Activated CD4-positive, alpha-beta T cell treated with anti-CD3 and anti-CD28 coated beads for 36 hours (primary cell): ENCODE data around the gene PKP3. TPM values are rescaled to one million over a fixed set of nuclear protein-coding genes. Genes with fewer than 3 reads are reported as not detected.

Source experiments
- ATAC-seq: fragments of 200-7000 bp; cut with Tn5 transposase; one replicate; pipeline ENCODE4 v1.10.0; 2021; ENCODE audit warnings: mild to moderate bottlenecking, moderate library complexity
- CTCF ChIA-PET: fragments of 350-600 bp; sonication (Branson Sonifier 250); formaldehyde crosslinking; loops from one replicate; lab custom pipeline; 2021; ENCODE audit warnings: antibody characterized with exemption; lab: Charles Lee
- POLR2A ChIA-PET: fragments of 350-600 bp; sonication (Branson Sonifier 250); formaldehyde crosslinking; loops from one replicate; lab custom pipeline; 2021; ENCODE audit warnings: antibody characterized with exemption, inconsistent platforms; lab: Charles Lee
- DNase-seq: peaks from one replicate; pipeline ENCODE4 v3.0.0-alpha.2; 2020
- H3K27ac Mint-ChIP-seq: one replicate; pipeline ENCODE4 v1.8.0; 2021; ENCODE audit warnings: mixed read lengths
- H3K27me3 Mint-ChIP-seq: one replicate; pipeline ENCODE4 v1.8.0; 2021; ENCODE audit warnings: mixed read lengths
- H3K36me3 Mint-ChIP-seq: one replicate; pipeline ENCODE4 v1.8.0; 2021; ENCODE audit warnings: low read depth, mixed read lengths
- H3K4me1 Mint-ChIP-seq: one replicate; pipeline ENCODE4 v1.8.0; 2021; ENCODE audit warnings: mixed read lengths
- H3K4me3 Mint-ChIP-seq: one replicate; pipeline ENCODE4 v1.8.0; 2021; ENCODE audit warnings: mild to moderate bottlenecking, moderate library complexity, mixed read lengths
- H3K9me3 Mint-ChIP-seq: one replicate; pipeline ENCODE4 v1.8.0; 2021; ENCODE audit warnings: low read depth, mixed read lengths
- intact Hi-C, 2 experiments: fragments of 100-400 bp; cut with DNase I in 1 of 2; cut with micrococcal nuclease in 1 of 2; formaldehyde crosslinking; loops; one replicate each; pipeline versions ENCODE4 v1.14.2 to v1.15.1; 2022 to 2024; cut with DNase I, micrococcal nuclease
- total RNA-seq, 2 experiments: library from RNA; stranded (reverse); gene quantifications; one replicate each; pipeline ENCODE4 v1.2.3, GENCODE V29; 2021

The PKP3 gene
- total RNA-seq, 2 experiments from 2014 or later, result 0.07 to 0.18 TPM

GRCh38 chr11:445765-446588 is 52.0 kb downstream of the PKP3 start:
- Mint-ChIP-seq H3K9me3 (no peaks in the 10 kb centered on the region), H3K27ac (no peak overlapping the region), H3K36me3 (peaks cover 3% of the 10 kb centered on the region), H3K4me1 (peaks cover 14% of the 10 kb centered on the region), H3K27me3 (peaks cover 3% of the 10 kb centered on the region), H3K4me3 (no peak overlapping the region)
- ChIA-PET CTCF (interaction anchor here (0.7 kb wide), 1 partner anchor 20 kb away, joined by 3 read pairs; no protein-coding TSS in a partner anchor), POLR2A (no interaction called here)
- no peak for ATAC-seq
- no peak for DNase-seq
- intact Hi-C loops, result loop anchor here in 1 of 2 experiments (5.0 kb wide), 1 partner anchor 139 kb away; the partner anchor contains the start of gene IFITM2

GRCh38 chr11:446891-447290 is 52.9 kb downstream of the PKP3 start:
- peaks cover 8% of the 10 kb centered on the region for H3K36me3 Mint-ChIP-seq
- H3K4me1 Mint-ChIP-seq, result peaks cover 19% of the 10 kb centered on the region
- H3K27me3 Mint-ChIP-seq, result peaks cover 3% of the 10 kb centered on the region
- POLR2A ChIA-PET, result no interaction called here
- intact Hi-C loops, result loop anchor here in 1 of 2 experiments (5.0 kb wide), 1 partner anchor 140 kb away; the partner anchor contains the start of gene IFITM2
- H3K9me3 Mint-ChIP-seq, result no peaks in the 10 kb centered on the region
- H3K27ac Mint-ChIP-seq, result no peak overlapping the region
- CTCF ChIA-PET, result interaction anchor here (1.3 kb wide), 1 partner anchor 40 kb away, joined by 7 read pairs; no protein-coding TSS in a partner anchor
- no peak overlapping the region for H3K4me3 Mint-ChIP-seq
- ATAC-seq (no peak), DNase-seq (no peak)

DNA sequence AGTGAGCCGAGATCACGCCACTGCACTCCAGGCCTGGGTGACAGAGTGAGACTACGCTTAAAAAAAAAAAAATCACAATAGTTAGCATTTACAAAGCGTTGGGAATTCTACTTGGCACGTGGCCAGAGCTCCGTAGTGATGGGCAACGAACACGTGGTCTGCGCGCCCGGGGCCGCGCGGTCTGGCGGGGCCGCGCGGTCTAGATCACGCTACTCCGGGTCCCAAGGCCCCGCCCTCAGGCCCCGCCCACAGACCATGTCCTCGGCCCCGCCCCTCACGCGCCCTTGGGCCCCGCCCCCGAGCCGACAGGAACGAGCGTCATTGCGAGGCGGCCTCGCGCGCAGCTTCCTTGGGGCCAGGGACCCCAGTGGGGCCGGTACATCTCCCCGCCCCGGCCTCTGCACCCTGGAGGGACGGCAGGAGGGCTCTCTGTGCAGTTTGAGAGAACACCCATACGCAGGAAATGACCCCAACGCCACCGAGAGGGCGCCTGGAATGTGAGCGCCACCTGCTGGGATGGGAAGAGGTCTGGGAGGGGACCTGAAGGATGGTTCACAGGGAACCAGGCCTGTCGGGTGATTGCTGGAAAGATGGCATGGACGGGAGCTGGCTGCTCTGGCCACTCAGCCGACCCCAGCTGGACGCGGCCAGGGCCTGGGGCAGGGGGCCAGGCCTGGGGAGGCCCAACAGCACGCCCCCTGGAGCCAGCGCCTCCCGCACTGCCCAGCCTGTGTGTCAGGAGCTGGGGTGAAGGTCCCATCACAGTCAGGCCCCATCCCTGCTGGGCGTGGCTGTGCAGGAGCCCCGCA is 54.1 kb downstream of the PKP3 start:
- ChIA-PET POLR2A (interaction anchor here (0.6 to 0.9 kb wide), 3 partner anchors 65 to 93 kb away, joined by 3 to 4 read pairs (median 3); no protein-coding TSS in a partner anchor), CTCF (interaction anchor here (0.6 to 2.1 kb wide), 21 partner anchors 8 to 242 kb away, joined by 3 to 10 read pairs (median 4); partner anchors contain the start of genes BET1L and RIC8A)
- Mint-ChIP-seq H3K4me1 (peaks cover 16% of the 10 kb centered on the region), H3K36me3 (peaks cover 8% of the 10 kb centered on the region), H3K9me3 (no peaks in the 10 kb centered on the region), H3K4me3 (peak overlapping the region; percentile 86), H3K27ac (peak overlapping the region; percentile 93), H3K27me3 (peaks cover 3% of the 10 kb centered on the region)
- DNase-seq, result peak; percentile 99
- peak; percentile 79 for ATAC-seq
- intact Hi-C loops, result loop anchor here (1.0 to 5.0 kb wide), 13 partner anchors 33 to 361 kb away; partner anchors contain the start of genes BET1L (in 1 of the 2), HRAS (in 1 of the 2), IFITM2 (in 1 of the 2) and PSMD13 (in 1 of the 2)

DNA sequence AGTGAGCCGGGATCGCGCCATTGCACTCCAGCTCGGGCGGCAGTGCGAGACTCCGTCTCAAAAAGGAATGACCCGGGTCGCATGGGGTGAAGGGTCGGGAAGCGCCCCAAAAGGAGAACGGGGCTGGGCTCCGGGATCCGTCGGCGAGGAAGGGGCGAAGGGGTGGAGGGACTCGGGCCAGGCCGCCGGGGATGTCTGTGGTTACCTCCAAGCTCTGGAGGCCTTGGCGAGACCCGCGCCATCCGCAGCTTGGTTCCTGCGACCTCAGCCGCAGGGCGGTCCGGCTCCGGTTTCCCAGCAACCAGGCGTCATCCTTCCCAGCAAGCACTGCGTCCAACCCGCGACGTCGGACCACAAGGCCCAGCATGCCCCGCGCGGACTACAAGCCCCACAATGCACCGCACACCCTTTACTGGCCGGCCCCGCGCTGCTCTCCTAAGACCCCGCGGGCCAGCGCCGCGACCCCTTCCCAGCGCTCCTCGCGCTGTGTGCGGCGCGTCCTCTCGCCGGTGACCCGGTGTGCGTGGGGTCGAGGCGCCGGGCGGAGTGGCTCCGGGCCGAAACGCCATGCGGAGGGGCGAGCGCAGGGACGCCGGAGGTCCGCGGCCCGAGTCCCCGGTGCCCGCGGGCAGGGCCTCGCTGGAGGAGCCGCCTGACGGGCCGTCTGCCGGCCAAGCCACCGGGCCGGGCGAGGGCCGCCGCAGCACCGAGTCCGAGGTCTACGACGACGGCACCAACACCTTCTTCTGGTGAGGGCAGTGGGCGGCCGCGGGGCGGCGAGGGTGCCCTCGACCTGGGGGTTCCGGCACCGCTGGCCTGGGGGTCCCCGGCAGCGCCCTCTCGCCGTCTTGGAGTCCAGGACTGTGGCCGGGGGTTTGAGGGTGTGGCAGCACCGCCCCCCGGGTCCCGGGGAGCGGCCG is 56.1 kb downstream of the PKP3 start, which contains the start of gene PTDSS2:
TSS of gene PTDSS2 (plus strand) at position 391 of the 920 bp plus-strand sequence. CDS start at position 568, 177 bp downstream.
- peak within 1 kb of the TSS; percentile 97 for H3K27ac Mint-ChIP-seq
- intact Hi-C loops, result loop anchor here (1.0 to 5.0 kb wide), 8 partner anchors 43 to 245 kb away; partner anchors contain the start of genes BET1L (in 1 of the 2), DEAF1 (in 1 of the 2), IFITM2 (in 1 of the 2) and PHRF1 (in 1 of the 2)
- ChIA-PET CTCF (interaction anchor here (0.6 to 2.1 kb wide), 10 partner anchors 10 to 244 kb away, joined by 3 to 10 read pairs (median 4); no protein-coding TSS in a partner anchor), POLR2A (interaction anchor here (0.6 kb wide), 1 partner anchor 934 kb away, joined by 8 read pairs; no protein-coding TSS in a partner anchor)
- no peaks in the 10 kb centered on the region for H3K27me3 Mint-ChIP-seq
- ATAC-seq (peak; percentile 82), DNase-seq (peak; percentile 98)
- peaks cover 8% of the 10 kb centered on the region for H3K36me3 Mint-ChIP-seq
- H3K4me1 Mint-ChIP-seq, result peaks cover 16% of the 10 kb centered on the region
- peak within 1 kb of the TSS; percentile 95 for H3K4me3 Mint-ChIP-seq
- H3K9me3 Mint-ChIP-seq, result no peaks in the 10 kb centered on the region

GRCh38 chr11:450809-451451 is 56.9 kb downstream of the PKP3 start:
- ATAC-seq (peak; percentile 7), DNase-seq (peak; percentile 83)
- H3K4me3 Mint-ChIP-seq, result peak overlapping the region; percentile 95
- H3K4me1 Mint-ChIP-seq, result peaks cover 19% of the 10 kb centered on the region
- peaks cover 11% of the 10 kb centered on the region for H3K36me3 Mint-ChIP-seq
- peak overlapping the region; percentile 97 for H3K27ac Mint-ChIP-seq
- intact Hi-C loops, result loop anchor here (1.0 to 5.0 kb wide), 4 partner anchors 118 to 244 kb away; partner anchors contain the start of genes BET1L (in 1 of the 2), DEAF1 (in 1 of the 2), PHRF1 (in 1 of the 2) and RIC8A (in 1 of the 2)
- H3K9me3 Mint-ChIP-seq, result no peaks in the 10 kb centered on the region
- ChIA-PET POLR2A (no interaction called here), CTCF (interaction anchor here (0.6 to 1.9 kb wide), 2 partner anchors 68 to 71 kb away, joined by 3 to 6 read pairs; no protein-coding TSS in a partner anchor)
- no peaks in the 10 kb centered on the region for H3K27me3 Mint-ChIP-seq

DNA sequence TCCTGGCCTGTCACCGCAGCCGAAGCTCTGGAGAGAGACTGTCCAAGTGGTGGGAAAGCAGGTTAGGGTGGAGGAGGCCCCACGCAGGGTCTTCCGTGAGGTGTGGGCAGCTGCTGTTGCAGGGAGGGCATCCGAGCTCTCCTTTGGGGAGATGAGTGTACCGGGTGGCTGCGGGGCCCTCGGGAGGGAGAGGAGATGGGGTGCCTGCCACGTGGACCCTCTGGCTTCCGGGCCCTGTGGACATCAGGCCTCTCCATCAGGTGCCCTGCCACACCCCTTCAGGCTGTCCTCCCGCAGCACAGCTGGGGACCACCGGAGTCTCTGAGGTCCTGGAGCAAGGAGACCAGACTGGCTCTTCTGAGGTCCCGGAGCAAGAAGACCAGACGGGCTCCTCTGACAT is 57.7 kb downstream of the PKP3 start:
- intact Hi-C loops, result loop anchor here (2.0 to 5.0 kb wide), 2 partner anchors 117 to 244 kb away; partner anchors contain the start of genes BET1L (in 1 of the 2) and RIC8A (in 1 of the 2)
- DNase-seq (no peak), ATAC-seq (no peak)
- POLR2A ChIA-PET, result no interaction called here
- no peak overlapping the region for H3K27ac Mint-ChIP-seq
- H3K4me1 Mint-ChIP-seq, result peaks cover 27% of the 10 kb centered on the region
- no peaks in the 10 kb centered on the region for H3K9me3 Mint-ChIP-seq
- no peaks in the 10 kb centered on the region for H3K27me3 Mint-ChIP-seq
- CTCF ChIA-PET, result interaction anchor here (1.9 kb wide), 1 partner anchor 67 kb away, joined by 6 read pairs; no protein-coding TSS in a partner anchor
- H3K36me3 Mint-ChIP-seq, result peaks cover 11% of the 10 kb centered on the region
- H3K4me3 Mint-ChIP-seq, result peak overlapping the region; percentile 95

DNA sequence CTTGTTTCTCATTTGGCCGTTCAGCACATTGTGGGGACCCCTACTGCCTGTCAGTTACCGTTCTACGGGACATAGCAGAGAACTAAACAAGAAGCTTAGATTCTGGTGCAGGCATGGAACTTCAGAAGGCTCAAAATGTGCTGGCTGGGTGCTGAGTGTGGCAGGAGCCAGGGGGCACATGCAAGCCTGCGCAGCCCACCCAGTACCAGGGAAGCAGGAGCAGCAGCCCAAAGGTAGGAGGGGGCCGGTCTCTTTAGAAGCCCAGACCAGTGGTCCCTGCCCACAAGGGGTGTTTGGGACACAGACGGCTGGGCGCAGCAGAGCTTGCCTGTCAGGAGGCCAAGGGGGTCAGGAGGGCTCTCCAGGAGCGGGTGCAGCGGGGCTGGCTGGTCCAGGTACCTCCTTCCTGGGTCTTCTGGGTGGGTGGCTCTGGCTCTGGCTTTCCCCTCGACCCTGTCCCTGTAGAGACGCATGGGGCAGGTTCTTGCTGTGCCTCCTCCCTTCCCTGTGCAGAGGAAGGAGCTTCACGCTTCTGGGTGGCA is 58.3 kb downstream of the PKP3 start:
- ChIA-PET POLR2A (no interaction called here), CTCF (no interaction called here)
- Mint-ChIP-seq H3K27ac (no peak overlapping the region), H3K36me3 (peaks cover 15% of the 10 kb centered on the region), H3K4me3 (no peak overlapping the region), H3K4me1 (peaks cover 33% of the 10 kb centered on the region), H3K9me3 (no peaks in the 10 kb centered on the region), H3K27me3 (no peaks in the 10 kb centered on the region)
- ATAC-seq, result no peak
- no peak for DNase-seq
- intact Hi-C loops, result loop anchor here in 1 of 2 experiments (5.0 kb wide), 1 partner anchor 245 kb away; the partner anchor contains the start of genes BET1L and RIC8A

DNA sequence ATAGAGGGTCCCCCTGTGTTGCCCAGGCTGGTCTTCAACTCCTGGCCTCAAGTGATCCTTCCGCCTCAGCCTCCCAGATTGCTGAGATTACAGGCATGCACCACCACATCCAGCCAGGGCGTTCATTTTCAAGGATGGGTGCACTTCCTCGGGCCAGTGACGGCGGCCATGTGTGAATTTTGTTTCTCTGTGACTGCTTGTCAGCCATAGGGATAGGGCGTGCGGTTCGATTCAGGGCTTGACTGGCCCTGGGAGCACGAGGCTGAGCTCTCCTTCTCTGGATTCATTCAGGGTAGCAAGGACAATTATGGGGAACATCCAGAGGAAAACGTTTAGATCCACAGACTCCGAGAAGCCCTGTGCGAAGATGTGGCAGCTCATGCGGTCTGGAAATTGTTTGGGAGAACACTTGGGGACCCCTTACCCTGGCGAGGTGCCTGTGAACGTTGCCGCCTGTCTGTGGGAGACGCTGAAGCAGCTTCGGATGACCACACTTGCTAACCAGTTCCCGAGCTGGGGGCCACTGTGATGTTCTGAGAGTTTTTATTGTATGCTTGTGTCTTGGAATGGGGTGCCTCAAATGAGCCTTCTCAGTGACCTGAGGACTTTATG is 59.0 kb downstream of the PKP3 start:
- Mint-ChIP-seq H3K4me1 (peaks cover 38% of the 10 kb centered on the region), H3K4me3 (no peak overlapping the region), H3K27me3 (no peaks in the 10 kb centered on the region), H3K9me3 (no peaks in the 10 kb centered on the region), H3K27ac (no peak overlapping the region), H3K36me3 (peaks cover 19% of the 10 kb centered on the region)
- no peak for DNase-seq
- intact Hi-C loops, result loop anchor here in 1 of 2 experiments (5.0 kb wide), 1 partner anchor 246 kb away; the partner anchor contains the start of genes BET1L and RIC8A
- ChIA-PET CTCF (interaction anchor here (0.6 kb wide), 1 partner anchor 65 kb away, joined by 3 read pairs; no protein-coding TSS in a partner anchor), POLR2A (no interaction called here)
- no peak for ATAC-seq

DNA sequence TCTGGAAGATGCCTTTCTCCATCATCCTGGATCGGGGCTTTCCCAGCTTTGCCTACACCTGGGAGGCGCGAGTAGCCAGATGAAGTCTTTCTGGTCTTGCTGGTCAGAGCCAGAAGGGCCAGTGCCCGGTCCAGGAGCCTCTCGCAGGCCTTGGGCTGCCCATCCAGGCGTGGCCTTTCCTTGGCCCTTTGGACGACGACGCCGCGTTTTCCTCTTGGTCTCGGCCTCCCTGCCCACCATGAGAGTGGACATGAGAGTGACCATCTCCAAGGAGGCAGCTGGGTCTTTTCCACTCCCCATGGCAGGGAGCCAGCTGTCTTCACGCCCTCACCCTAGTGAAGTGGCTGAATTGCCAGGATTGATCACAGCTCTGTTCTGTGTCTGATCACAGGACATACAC is 59.6 kb downstream of the PKP3 start:
- ChIA-PET POLR2A (no interaction called here), CTCF (interaction anchor here (0.6 kb wide), 1 partner anchor 66 kb away, joined by 3 read pairs; no protein-coding TSS in a partner anchor)
- DNase-seq, result no peak
- Mint-ChIP-seq H3K4me1 (peaks cover 38% of the 10 kb centered on the region), H3K27me3 (no peaks in the 10 kb centered on the region), H3K9me3 (no peaks in the 10 kb centered on the region), H3K36me3 (peaks cover 19% of the 10 kb centered on the region), H3K27ac (no peak overlapping the region), H3K4me3 (no peak overlapping the region)
- intact Hi-C loops, result loop anchor here in 1 of 2 experiments (5.0 kb wide), 1 partner anchor 246 kb away; the partner anchor contains the start of genes BET1L and RIC8A
- ATAC-seq, result no peak
